Measurements from ENCODE around the gene CHD6.

DNA sequence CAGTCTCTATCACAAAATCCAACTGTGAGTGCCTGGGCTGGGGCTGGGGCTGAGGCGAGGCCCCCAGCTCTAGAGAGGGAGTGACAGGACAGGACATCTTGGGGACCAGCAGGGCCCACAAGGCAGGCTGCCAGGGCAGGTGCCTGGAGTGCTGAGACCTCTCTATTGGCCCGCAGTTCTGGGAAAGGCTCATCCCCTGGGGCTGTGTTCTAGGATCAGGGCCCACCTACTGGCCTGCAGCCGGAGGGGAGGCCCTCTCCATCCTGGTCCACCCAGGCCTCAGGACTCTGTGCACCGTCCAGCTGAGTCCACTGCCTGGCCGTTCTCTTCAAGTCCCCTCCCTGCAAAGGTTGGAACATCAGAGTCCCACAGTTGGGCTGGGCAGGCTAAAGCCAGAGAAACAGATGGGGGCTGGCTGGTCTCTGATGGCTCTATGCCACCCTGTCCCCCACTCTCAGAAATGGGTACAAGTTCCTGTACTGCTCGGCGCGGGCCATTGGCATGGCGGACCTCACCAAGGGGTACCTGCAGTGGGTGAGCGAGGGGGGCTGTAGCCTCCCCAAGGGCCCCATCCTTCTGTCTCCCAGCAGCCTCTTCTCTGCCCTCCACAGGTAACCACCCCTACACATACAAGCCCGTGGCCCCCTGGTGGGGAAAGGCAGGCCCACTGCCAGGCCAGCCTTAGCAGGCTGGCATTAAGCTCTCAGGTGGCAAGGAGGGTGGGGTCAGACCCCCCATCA is 260.6 kb downstream of the CHD6 start:
- TF ChIP-seq, protein P1, sequence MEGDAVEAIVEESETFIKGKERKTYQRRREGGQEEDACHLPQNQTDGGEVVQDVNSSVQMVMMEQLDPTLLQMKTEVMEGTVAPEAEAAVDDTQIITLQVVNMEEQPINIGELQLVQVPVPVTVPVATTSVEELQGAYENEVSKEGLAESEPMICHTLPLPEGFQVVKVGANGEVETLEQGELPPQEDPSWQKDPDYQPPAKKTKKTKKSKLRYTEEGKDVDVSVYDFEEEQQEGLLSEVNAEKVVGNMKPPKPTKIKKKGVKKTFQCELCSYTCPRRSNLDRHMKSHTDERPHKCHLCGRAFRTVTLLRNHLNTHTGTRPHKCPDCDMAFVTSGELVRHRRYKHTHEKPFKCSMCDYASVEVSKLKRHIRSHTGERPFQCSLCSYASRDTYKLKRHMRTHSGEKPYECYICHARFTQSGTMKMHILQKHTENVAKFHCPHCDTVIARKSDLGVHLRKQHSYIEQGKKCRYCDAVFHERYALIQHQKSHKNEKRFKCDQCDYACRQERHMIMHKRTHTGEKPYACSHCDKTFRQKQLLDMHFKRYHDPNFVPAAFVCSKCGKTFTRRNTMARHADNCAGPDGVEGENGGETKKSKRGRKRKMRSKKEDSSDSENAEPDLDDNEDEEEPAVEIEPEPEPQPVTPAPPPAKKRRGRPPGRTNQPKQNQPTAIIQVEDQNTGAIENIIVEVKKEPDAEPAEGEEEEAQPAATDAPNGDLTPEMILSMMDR (IDR thresholded peaks at IDR 0.05), result no peak
- no peak for TF ChIP-seq POLR2A (IDR thresholded peaks at IDR 0.05)

Data from prostate gland (tissue), 2 donors.